Ishikawa (cell line): ENCODE measurements around the gene TNFRSF1A.

Source experiments
- CREB1 ChIP-seq: IDR thresholded peaks from 2 replicates; pipeline ENCODE4 v1.6.1; 2012; ENCODE audit warnings: low read depth
- EGR1 ChIP-seq: IDR thresholded peaks from 2 replicates; pipeline ENCODE4 v1.6.1; 2012
- EP300 ChIP-seq: IDR thresholded peaks from 2 replicates; pipeline ENCODE4 v1.6.1; 2012; ENCODE audit warnings: borderline replicate concordance
- FOXM1 ChIP-seq: IDR thresholded peaks from 2 replicates; pipeline ENCODE4 v1.6.1; 2012; ENCODE audit warnings: low read depth, borderline replicate concordance
- NFIC ChIP-seq: IDR thresholded peaks from 2 replicates; pipeline ENCODE4 v1.6.1; 2012
- RAD21 ChIP-seq: IDR thresholded peaks from 2 replicates; pipeline ENCODE4 v1.6.1; 2012; ENCODE audit warnings: low read depth
- TCF12 ChIP-seq: IDR thresholded peaks from 2 replicates; pipeline ENCODE4 v1.6.1; 2012; ENCODE audit warnings: low read depth
- YY1 ChIP-seq: IDR thresholded peaks from 2 replicates; pipeline ENCODE4 v1.6.1; 2012; ENCODE audit warnings: low read depth
- ZBTB7A ChIP-seq: IDR thresholded peaks from 2 replicates; pipeline ENCODE4 v1.6.1; 2012; ENCODE audit warnings: low read depth
- TF ChIP-seq, protein P1 (sequence below): IDR thresholded peaks from 2 replicates; pipeline ENCODE4 v1.6.1; 2012; ENCODE audit warnings: low read depth, mild to moderate bottlenecking
- TF ChIP-seq, protein P2 (sequence below): IDR thresholded peaks from 2 replicates; pipeline ENCODE4 v1.6.1; 2012

DNA sequence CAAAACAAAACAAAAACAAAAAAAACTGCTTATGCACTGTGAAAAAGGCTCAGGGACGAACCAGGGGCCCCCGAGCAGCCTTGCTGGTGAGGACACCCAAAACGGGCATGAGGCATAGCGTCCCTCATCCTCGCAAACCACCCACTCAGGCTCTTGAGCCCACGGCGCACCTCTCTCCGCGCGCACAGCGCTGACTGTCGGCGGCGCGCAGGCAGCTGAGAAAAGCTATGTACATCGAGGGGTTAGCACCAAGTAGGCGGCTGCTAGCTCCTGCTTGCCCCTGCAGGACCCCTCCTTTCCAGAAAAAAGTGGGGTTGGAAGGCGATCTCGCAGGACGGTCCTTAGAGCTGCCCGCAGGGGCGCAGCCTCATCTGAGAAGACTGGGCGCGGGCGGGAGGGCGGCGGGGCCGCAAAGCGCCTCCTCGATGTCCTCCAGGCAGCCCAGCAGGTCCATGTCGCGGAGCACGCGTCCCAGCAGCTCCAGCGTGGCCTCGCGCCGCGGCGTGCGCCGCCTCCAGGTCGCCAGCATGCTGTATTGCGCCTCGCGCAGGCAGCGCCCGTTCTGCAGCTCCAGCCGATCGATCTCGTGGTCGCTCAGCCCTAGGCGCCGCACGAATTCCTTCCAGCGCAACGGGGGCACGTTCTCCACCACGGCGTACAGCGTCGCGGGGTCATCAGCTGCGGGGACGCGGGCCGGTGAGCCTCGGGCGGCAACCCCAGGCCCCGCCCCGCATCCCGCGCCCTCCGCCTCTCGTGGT is 12.8 kb downstream of the TNFRSF1A start:
- TF ChIP-seq, protein P1, sequence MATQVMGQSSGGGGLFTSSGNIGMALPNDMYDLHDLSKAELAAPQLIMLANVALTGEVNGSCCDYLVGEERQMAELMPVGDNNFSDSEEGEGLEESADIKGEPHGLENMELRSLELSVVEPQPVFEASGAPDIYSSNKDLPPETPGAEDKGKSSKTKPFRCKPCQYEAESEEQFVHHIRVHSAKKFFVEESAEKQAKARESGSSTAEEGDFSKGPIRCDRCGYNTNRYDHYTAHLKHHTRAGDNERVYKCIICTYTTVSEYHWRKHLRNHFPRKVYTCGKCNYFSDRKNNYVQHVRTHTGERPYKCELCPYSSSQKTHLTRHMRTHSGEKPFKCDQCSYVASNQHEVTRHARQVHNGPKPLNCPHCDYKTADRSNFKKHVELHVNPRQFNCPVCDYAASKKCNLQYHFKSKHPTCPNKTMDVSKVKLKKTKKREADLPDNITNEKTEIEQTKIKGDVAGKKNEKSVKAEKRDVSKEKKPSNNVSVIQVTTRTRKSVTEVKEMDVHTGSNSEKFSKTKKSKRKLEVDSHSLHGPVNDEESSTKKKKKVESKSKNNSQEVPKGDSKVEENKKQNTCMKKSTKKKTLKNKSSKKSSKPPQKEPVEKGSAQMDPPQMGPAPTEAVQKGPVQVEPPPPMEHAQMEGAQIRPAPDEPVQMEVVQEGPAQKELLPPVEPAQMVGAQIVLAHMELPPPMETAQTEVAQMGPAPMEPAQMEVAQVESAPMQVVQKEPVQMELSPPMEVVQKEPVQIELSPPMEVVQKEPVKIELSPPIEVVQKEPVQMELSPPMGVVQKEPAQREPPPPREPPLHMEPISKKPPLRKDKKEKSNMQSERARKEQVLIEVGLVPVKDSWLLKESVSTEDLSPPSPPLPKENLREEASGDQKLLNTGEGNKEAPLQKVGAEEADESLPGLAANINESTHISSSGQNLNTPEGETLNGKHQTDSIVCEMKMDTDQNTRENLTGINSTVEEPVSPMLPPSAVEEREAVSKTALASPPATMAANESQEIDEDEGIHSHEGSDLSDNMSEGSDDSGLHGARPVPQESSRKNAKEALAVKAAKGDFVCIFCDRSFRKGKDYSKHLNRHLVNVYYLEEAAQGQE = no peak
- TF ChIP-seq EP300 = no peak
- TF ChIP-seq FOXM1 = no peak
- TF ChIP-seq NFIC = no peak
- no peak for TF ChIP-seq ZBTB7A
- TF ChIP-seq YY1 = no peak
- TF ChIP-seq EGR1 = no peak
- no peak for TF ChIP-seq CREB1
- TF ChIP-seq, protein P2, sequence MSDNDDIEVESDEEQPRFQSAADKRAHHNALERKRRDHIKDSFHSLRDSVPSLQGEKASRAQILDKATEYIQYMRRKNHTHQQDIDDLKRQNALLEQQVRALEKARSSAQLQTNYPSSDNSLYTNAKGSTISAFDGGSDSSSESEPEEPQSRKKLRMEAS = no peak
- TF ChIP-seq TCF12 = no peak
- TF ChIP-seq RAD21 = no peak
